Caco-2 (cell line): ENCODE results near the gene HIBCH. TPM values are rescaled to one million over a fixed set of nuclear protein-coding genes. Genes with fewer than 3 reads are reported as not detected.

Experiments
- BruUV-seq: library from RNA; stranded (reverse); fragments of 400-500 nt; replicated peaks from 2 replicates; lab custom pipeline; 2021; lab: Mats Ljungman, UMichigan
- CTCF ChIA-PET: fragments of 300-600 bp; sonication (Branson Sonifier 250); formaldehyde crosslinking; loops from one replicate; lab custom pipeline; 2022; ENCODE audit warnings: antibody characterized with exemption; lab: Charles Lee
- POLR2A ChIA-PET: fragments of 300-600 bp; sonication (Branson Sonifier 250); formaldehyde crosslinking; loops from one replicate; lab custom pipeline; 2022; ENCODE audit warnings: antibody characterized with exemption; lab: Charles Lee
- DNase-seq, 2 experiments: peaks; one replicate each; pipeline versions ENCODE4 v3.0.0 to v3.0.0-alpha.2; 2020 to 2022
- H3K27me3 ChIP-seq: replicated peaks from 2 replicates; pipeline ENCODE4 v1.6.0; 2011; ENCODE audit warnings: low read length; ENCODE audit not compliant: control insufficient read depth, insufficient read depth
- H3K36me3 ChIP-seq: 2 replicates; pipeline ENCODE4 v1.5.1; 2011; ENCODE audit warnings: low read length; ENCODE audit not compliant: control insufficient read depth, insufficient read depth
- H3K4me1 ChIP-seq: fragments of 250-450 bp; sonication (Bioruptor Pico); 2 replicates; pipeline ENCODE4 v1.5.1; 2020; ENCODE audit warnings: mild to moderate bottlenecking
- H3K4me3 ChIP-seq: 2 replicates; pipeline ENCODE4 v1.5.1; 2011; ENCODE audit warnings: low read depth, mild to moderate bottlenecking, control low read depth, low read length
- H3K9me3 ChIP-seq: fragments of 250-450 bp; sonication (Bioruptor Pico); 2 replicates; pipeline ENCODE4 v1.5.1; 2020; ENCODE audit warnings: mild to moderate bottlenecking, moderate library complexity
- H3K27ac Mint-ChIP-seq: one replicate; pipeline ENCODE4 v1.8.0; 2022; ENCODE audit warnings: mixed read lengths; ENCODE audit not compliant: unreplicated experiment
- H3K27me3 Mint-ChIP-seq: one replicate; pipeline ENCODE4 v1.8.0; 2022; ENCODE audit warnings: mixed read lengths; ENCODE audit not compliant: insufficient read depth, unreplicated experiment
- H3K36me3 Mint-ChIP-seq: one replicate; pipeline ENCODE4 v1.8.0; 2022; ENCODE audit warnings: mild to moderate bottlenecking, mixed read lengths; ENCODE audit not compliant: insufficient read depth, unreplicated experiment
- H3K4me1 Mint-ChIP-seq: one replicate; pipeline ENCODE4 v1.8.0; 2022; ENCODE audit warnings: low read depth, mixed read lengths; ENCODE audit not compliant: unreplicated experiment
- H3K4me3 Mint-ChIP-seq: one replicate; pipeline ENCODE4 v1.8.0; 2022; ENCODE audit warnings: mild to moderate bottlenecking, moderate library complexity, mixed read lengths; ENCODE audit not compliant: unreplicated experiment
- H3K9me3 Mint-ChIP-seq: one replicate; pipeline ENCODE4 v1.8.0; 2022; ENCODE audit warnings: mixed read lengths; ENCODE audit not compliant: unreplicated experiment
- intact Hi-C: fragments of 100-400 bp; cut with micrococcal nuclease; formaldehyde crosslinking; loops from one replicate; pipeline ENCODE4 v1.10.0; 2022; ENCODE audit not compliant: unreplicated experiment
- total RNA-seq: library from RNA; stranded (reverse); gene quantifications from 2 replicates; pipeline ENCODE4 v1.2.3, GENCODE V29; 2022
- TF ChIP-seq, protein P1 (sequence below), 2 experiments: fragments of 200-600 bp in 1 of 2; IDR thresholded peaks; 1 replicate in 1 of 2; 2 replicates in 1 of 2; pipeline versions ENCODE4 v1.5.1 to v1.8.0; 2011 to 2022; ENCODE audit warnings: antibody characterized with exemption in 1 of 2, control low read depth in 1 of 2, inconsistent platforms in 1 of 2, low read depth in 1 of 2, low read length in 1 of 2, mild to moderate bottlenecking in 1 of 2, moderate library complexity in 1 of 2; ENCODE audit not compliant: insufficient read depth in 1 of 2, severe bottlenecking in 1 of 2, unreplicated experiment in 1 of 2

HIBCH gene
- total RNA-seq, 1 experiment from 2014 or later, result 34.4 TPM

DNA sequence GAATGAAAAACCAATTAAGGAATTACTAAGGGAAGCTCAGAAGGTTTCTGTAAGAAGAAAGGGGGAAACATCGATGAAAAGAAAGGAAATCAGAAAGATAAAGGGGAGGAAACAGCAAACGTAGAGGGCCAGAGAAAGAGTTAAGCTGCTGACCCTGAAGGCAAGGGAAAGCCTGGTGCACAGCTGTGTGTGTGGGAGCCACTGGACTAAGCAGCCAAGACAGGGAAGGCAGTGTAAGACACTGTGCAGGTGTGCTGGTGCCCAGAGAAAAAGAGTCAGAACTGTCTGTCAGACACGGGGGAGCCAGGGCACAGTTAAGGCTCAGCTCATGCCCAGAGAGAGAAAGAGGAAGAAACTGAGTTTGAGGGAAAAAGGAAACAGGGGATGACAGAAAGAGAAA is 104.0 kb downstream of the HIBCH start:
- no peaks in the 10 kb centered on the region for H3K27me3 Mint-ChIP-seq
- Histone ChIP-seq H3K4me3 (no peak overlapping the region), H3K36me3 (no peaks in the 10 kb centered on the region; the same call in 1 of the 2 replicates), H3K27me3 (no peaks in the 10 kb centered on the region), H3K4me1 (peaks cover 7% of the 10 kb centered on the region; the same call in 1 of the 2 replicates), H3K9me3 (no peaks in the 10 kb centered on the region)
- ChIA-PET POLR2A (no interaction called here), CTCF (no interaction called here)
- intact Hi-C loops, result no loop called here
- no peaks in the 10 kb centered on the region for H3K4me1 Mint-ChIP-seq
- no peak overlapping the region for H3K4me3 Mint-ChIP-seq
- no peaks in the 10 kb centered on the region for H3K36me3 Mint-ChIP-seq
- TF ChIP-seq, protein P1, sequence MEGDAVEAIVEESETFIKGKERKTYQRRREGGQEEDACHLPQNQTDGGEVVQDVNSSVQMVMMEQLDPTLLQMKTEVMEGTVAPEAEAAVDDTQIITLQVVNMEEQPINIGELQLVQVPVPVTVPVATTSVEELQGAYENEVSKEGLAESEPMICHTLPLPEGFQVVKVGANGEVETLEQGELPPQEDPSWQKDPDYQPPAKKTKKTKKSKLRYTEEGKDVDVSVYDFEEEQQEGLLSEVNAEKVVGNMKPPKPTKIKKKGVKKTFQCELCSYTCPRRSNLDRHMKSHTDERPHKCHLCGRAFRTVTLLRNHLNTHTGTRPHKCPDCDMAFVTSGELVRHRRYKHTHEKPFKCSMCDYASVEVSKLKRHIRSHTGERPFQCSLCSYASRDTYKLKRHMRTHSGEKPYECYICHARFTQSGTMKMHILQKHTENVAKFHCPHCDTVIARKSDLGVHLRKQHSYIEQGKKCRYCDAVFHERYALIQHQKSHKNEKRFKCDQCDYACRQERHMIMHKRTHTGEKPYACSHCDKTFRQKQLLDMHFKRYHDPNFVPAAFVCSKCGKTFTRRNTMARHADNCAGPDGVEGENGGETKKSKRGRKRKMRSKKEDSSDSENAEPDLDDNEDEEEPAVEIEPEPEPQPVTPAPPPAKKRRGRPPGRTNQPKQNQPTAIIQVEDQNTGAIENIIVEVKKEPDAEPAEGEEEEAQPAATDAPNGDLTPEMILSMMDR (IDR thresholded peaks at IDR 0.05; ENCODE audit: insufficient read depth in 1 of 2, low read depth in 1 of 2, low read length in 1 of 2, severe bottlenecking in 1 of 2, unreplicated experiment in 1 of 2), result no peak
- no peak overlapping the region for H3K27ac Mint-ChIP-seq
- no peak for DNase-seq
- H3K9me3 Mint-ChIP-seq, result no peaks in the 10 kb centered on the region
- no TSS peak for BruUV-seq

DNA sequence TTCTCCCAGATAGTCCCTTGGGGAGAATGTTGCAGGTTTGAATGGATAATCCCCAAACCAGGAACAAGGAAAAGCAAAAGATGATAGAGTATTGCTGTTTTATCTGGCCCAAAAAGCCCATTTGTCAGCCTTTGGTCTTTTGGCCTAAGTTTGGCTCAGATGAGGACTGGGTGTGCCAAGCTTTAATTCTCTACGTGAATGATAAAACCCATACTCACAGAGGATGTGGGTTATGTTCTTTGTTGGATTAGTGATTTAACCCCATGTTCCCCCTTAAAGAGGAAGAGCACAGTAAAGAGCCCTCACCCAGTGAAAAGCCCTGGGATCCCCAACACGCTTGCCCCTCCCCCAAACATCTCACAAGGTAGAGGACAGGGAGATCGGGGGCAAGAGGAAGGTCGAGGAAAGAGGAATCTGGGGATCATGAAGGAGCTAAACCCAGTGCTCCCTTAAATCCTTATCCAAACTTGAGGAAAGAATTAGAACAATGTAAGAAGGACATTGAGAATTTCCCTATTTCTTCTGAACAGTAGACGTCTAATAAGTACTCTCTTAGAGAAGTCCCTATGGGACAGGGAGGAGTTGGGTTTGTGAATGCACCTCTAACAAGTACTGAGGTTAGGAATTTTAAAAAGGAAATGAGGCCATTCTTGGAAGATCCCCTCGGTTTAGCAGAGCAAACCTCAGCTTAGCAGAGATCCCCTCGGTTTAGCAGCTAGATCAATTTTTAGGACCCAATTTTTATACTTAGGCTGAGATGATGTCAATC is 105.0 kb downstream of the HIBCH start:
- Mint-ChIP-seq H3K9me3 (no peaks in the 10 kb centered on the region), H3K4me3 (no peak overlapping the region), H3K27me3 (no peaks in the 10 kb centered on the region), H3K36me3 (no peaks in the 10 kb centered on the region), H3K27ac (no peak overlapping the region), H3K4me1 (no peaks in the 10 kb centered on the region)
- ChIA-PET CTCF (no interaction called here), POLR2A (no interaction called here)
- no peaks in the 10 kb centered on the region; the same call in 1 of the 2 replicates for H3K36me3 ChIP-seq
- no TSS peak for BruUV-seq
- H3K27me3 ChIP-seq, result no peaks in the 10 kb centered on the region
- H3K9me3 ChIP-seq, result no peaks in the 10 kb centered on the region
- DNase-seq, result no peak
- intact Hi-C loops, result no loop called here
- no peak overlapping the region for H3K4me3 ChIP-seq
- H3K4me1 ChIP-seq, result peaks cover 7% of the 10 kb centered on the region; the same call in 1 of the 2 replicates
- TF ChIP-seq, protein P1 (IDR thresholded peaks at IDR 0.05; ENCODE audit: insufficient read depth in 1 of 2, low read depth in 1 of 2, low read length in 1 of 2, severe bottlenecking in 1 of 2, unreplicated experiment in 1 of 2), result no peak

DNA sequence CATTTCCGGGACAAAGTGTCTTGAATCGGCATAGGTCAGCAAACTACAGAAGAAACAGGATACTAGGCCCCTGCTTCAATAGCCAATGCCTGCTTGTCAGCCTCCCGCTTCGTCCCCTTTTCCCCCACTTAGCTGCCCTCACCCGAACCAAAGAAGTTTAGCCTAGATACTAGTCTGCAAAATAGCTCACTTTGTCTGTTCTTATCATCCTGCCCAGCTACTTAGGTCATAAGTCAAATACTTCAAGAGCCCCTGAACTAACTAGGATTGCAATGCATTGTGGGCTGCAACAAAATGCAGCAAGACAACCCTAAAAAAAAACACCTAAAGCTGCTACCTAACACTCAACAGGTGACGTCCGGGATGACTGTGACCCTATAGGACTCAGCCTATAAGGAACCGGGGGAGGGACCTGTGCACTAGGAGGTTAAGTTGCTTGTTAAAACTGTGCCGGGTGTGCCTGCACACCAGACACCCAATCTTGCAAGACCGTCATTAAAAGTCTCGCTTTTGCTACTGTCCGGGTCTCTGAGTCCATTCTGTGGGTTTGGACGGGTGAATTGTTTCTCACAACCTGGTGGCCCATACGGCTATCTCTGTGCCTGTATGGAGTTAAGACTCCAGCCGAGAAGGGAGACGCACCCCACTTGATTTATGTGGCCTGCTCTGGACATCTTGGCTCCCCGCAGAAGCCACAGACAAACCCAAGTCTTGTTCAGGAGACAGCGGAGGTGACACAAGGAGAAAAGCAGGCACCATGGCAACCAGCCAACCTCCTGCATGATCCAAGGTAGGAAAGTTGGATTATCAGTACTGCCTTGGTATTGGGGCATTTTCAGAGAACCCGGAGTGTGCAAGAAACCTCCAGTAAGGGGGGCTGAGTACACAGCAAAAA is 105.9 kb downstream of the HIBCH start:
- no TSS peak for BruUV-seq
- TF ChIP-seq, protein P1 (IDR thresholded peaks at IDR 0.05; ENCODE audit: insufficient read depth in 1 of 2, low read depth in 1 of 2, low read length in 1 of 2, severe bottlenecking in 1 of 2, unreplicated experiment in 1 of 2), result no peak
- H3K36me3 Mint-ChIP-seq, result no peaks in the 10 kb centered on the region
- no peak for DNase-seq
- no peaks in the 10 kb centered on the region for H3K27me3 Mint-ChIP-seq
- no peak overlapping the region for H3K27ac Mint-ChIP-seq
- no peaks in the 10 kb centered on the region for H3K4me1 Mint-ChIP-seq
- intact Hi-C loops, result no loop called here
- no peaks in the 10 kb centered on the region for H3K9me3 ChIP-seq
- no peaks in the 10 kb centered on the region for H3K36me3 ChIP-seq
- no peaks in the 10 kb centered on the region for H3K9me3 Mint-ChIP-seq
- no peaks in the 10 kb centered on the region for H3K27me3 ChIP-seq
- peaks cover 7% of the 10 kb centered on the region; the same call in 1 of the 2 replicates for H3K4me1 ChIP-seq
- CTCF ChIA-PET, result interaction anchor here (0.7 kb wide), 1 partner anchor 50 kb away, joined by 3 read pairs; no protein-coding TSS in a partner anchor
- POLR2A ChIA-PET, result no interaction called here
- H3K4me3 Mint-ChIP-seq, result no peak overlapping the region
- no peak overlapping the region for H3K4me3 ChIP-seq
